ENCODE results near the gene HOXA3.
A peak's percentile ranks its signal among the peaks of the same experiment; 100 is the strongest.

DNA sequence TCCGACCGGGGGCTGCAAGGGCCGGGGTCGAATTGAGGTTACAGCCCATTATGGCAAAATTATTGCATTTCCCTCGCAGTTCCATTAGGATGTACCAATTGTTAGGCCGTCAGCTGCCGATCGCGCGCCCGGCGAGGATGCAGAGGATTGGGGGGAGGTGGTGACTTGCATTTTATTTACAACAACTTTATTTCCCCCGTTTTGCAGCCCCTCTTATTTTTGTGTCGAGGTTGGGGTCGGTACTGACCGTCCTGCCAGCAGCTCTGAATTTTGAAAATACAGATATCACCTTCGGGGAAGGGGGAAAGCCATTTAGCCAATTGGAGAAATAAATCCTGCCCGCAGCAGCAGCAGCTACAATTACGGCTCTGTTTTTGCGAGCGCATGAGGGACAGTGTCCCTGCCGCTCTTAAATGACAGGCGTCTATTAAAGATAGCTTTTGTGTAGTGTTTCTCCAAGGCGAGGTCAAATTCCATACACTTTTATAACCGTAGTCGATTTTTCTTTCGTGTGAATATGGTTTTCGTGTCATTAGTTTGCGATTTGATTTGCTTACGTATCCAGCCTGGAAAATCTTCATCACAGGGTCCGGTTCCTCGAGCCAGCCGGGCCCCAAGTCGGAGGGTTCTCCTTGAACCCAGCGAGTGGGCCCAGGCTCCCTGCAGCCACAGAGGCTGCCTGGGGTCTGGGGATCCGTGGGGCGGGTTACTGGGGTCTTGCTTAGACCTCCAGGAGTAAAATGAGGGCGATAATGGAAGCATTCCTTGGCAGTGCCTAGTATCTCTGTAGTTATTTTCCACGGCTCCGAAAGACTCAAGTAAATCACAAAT is 8.2 kb downstream of the HOXA3 start:
- TF ChIP-seq POLR2AphosphoS5 (IDR thresholded peaks at IDR 0.05) (no peak), EP300 (IDR thresholded peaks at IDR 0.05) (no peak)
- TF ChIP-seq, protein P1, sequence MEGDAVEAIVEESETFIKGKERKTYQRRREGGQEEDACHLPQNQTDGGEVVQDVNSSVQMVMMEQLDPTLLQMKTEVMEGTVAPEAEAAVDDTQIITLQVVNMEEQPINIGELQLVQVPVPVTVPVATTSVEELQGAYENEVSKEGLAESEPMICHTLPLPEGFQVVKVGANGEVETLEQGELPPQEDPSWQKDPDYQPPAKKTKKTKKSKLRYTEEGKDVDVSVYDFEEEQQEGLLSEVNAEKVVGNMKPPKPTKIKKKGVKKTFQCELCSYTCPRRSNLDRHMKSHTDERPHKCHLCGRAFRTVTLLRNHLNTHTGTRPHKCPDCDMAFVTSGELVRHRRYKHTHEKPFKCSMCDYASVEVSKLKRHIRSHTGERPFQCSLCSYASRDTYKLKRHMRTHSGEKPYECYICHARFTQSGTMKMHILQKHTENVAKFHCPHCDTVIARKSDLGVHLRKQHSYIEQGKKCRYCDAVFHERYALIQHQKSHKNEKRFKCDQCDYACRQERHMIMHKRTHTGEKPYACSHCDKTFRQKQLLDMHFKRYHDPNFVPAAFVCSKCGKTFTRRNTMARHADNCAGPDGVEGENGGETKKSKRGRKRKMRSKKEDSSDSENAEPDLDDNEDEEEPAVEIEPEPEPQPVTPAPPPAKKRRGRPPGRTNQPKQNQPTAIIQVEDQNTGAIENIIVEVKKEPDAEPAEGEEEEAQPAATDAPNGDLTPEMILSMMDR (IDR thresholded peaks at IDR 0.05), result peak in 1 of 2 donors; percentile 56
